HEK293T (cell line): ENCODE measurements around the gene SLC37A1.

Experiments
- BHLHE40 ChIP-seq: fragments of 450-650 bp; IDR thresholded peaks from 2 replicates; pipeline ENCODE4 v1.6.1; 2016; ENCODE audit warnings: mild to moderate bottlenecking, moderate library complexity, borderline replicate concordance
- CTBP1 ChIP-seq: fragments of 450-650 bp; IDR thresholded peaks from 2 replicates; pipeline ENCODE4 v1.6.1; 2016; ENCODE audit warnings: borderline replicate concordance
- ELF4 ChIP-seq: fragments of 450-650 bp; IDR thresholded peaks from 2 replicates; pipeline ENCODE4 v1.6.1; 2017; ENCODE audit warnings: antibody characterized with exemption
- FOXA1 ChIP-seq: fragments of 450-650 bp; IDR thresholded peaks from 2 replicates; pipeline ENCODE4 v1.6.1; 2016; ENCODE audit warnings: mild to moderate bottlenecking
- FOXK2 ChIP-seq: fragments of 450-650 bp; IDR thresholded peaks from 2 replicates; pipeline ENCODE4 v1.6.1; 2016; ENCODE audit warnings: mild to moderate bottlenecking
- FOXM1 ChIP-seq: fragments of 450-650 bp; IDR thresholded peaks from 2 replicates; pipeline ENCODE4 v1.6.1; 2017; ENCODE audit warnings: mild to moderate bottlenecking, borderline replicate concordance
- HDGF ChIP-seq: fragments of 450-650 bp; IDR thresholded peaks from 2 replicates; pipeline ENCODE4 v1.6.1; 2017; ENCODE audit warnings: antibody characterized with exemption, borderline replicate concordance
- LEF1 ChIP-seq: fragments of 450-650 bp; IDR thresholded peaks from 2 replicates; pipeline ENCODE4 v1.6.1; 2017; ENCODE audit warnings: mild to moderate bottlenecking, borderline replicate concordance
- NFRKB ChIP-seq: fragments of 450-650 bp; IDR thresholded peaks from 2 replicates; pipeline ENCODE4 v1.6.1; 2016; ENCODE audit warnings: mild to moderate bottlenecking, moderate library complexity
- SP1 ChIP-seq: fragments of 450-650 bp; IDR thresholded peaks from 2 replicates; pipeline ENCODE4 v1.6.1; 2017
- ZNF384 ChIP-seq: fragments of 450-650 bp; IDR thresholded peaks from 2 replicates; pipeline ENCODE4 v1.6.1; 2016
- TF ChIP-seq, protein P1 (sequence below): fragments of 450-650 bp; IDR thresholded peaks from 2 replicates; pipeline ENCODE4 v1.6.1; 2016

DNA sequence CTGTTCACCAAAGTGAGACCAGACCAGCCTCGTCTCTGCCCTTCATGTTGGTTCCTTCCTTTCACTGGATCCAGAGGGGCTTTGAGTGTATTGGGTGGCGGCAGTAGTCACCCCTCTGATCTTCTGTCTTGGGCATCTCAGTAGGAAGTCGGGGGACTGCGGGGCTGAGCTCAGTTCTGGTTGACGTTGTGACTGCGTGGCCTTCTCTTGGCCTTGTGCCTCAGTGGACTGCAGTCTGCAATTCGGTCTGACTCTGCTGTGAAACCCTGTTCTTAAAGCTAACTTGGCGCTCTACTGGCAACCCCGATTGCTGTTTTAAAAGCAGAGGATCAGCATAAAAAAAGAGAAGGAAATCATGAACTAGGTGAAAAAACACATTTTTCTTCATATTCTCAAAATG is 56.7 kb downstream of the SLC37A1 start:
- TF ChIP-seq FOXM1 (no peak), SP1 (no peak), ZNF384 (no peak), CTBP1 (no peak), LEF1 (no peak), HDGF (no peak), FOXA1 (no peak), NFRKB (no peak), ELF4 (no peak), BHLHE40 (no peak), FOXK2 (no peak)
- TF ChIP-seq, protein P1, sequence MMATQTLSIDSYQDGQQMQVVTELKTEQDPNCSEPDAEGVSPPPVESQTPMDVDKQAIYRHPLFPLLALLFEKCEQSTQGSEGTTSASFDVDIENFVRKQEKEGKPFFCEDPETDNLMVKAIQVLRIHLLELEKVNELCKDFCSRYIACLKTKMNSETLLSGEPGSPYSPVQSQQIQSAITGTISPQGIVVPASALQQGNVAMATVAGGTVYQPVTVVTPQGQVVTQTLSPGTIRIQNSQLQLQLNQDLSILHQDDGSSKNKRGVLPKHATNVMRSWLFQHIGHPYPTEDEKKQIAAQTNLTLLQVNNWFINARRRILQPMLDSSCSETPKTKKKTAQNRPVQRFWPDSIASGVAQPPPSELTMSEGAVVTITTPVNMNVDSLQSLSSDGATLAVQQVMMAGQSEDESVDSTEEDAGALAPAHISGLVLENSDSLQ: no peak
